ENCODE results near the gene DNAJC12.
"Not testable (repeated sequence)": the region's sequence is repeated elsewhere in the genome, so short reads cannot be mapped to it uniquely, and the experiment has no call there.

The DNAJC12 gene

GRCh38 chr10:67772894-67773511 lies 65.0 kb downstream of the DNAJC12 start:
- TF ChIP-seq POLR2A (IDR thresholded peaks at IDR 0.05; ENCODE audit: low read length), result no peak
- TF ChIP-seq GATA1 (IDR thresholded peaks at IDR 0.05; ENCODE audit: low read depth, low read length), result no peak
- no peak for DNase-seq

- no peak for TF ChIP-seq POLR2A (IDR thresholded peaks at IDR 0.05; ENCODE audit: low read length)
- TF ChIP-seq GATA1 (IDR thresholded peaks at IDR 0.05; ENCODE audit: low read depth, low read length), result no peak
- no peak for DNase-seq
Measured at GRCh38 chr10:67772151-67772550, 65.8 kb downstream of the DNAJC12 start.

GRCh38 chr10:67771200-67771599 lies 66.8 kb downstream of the DNAJC12 start:
- TF ChIP-seq GATA1 (IDR thresholded peaks at IDR 0.05; ENCODE audit: low read depth, low read length) (no peak), POLR2A (IDR thresholded peaks at IDR 0.05; ENCODE audit: low read length) (no peak)
- no peak for DNase-seq

GRCh38 chr10:67770537-67770936 lies 67.5 kb downstream of the DNAJC12 start:
- no peak for DNase-seq
- no peak for TF ChIP-seq POLR2A (IDR thresholded peaks at IDR 0.05; ENCODE audit: low read length)
- TF ChIP-seq GATA1 (IDR thresholded peaks at IDR 0.05; ENCODE audit: low read depth, low read length), result no peak

DNA sequence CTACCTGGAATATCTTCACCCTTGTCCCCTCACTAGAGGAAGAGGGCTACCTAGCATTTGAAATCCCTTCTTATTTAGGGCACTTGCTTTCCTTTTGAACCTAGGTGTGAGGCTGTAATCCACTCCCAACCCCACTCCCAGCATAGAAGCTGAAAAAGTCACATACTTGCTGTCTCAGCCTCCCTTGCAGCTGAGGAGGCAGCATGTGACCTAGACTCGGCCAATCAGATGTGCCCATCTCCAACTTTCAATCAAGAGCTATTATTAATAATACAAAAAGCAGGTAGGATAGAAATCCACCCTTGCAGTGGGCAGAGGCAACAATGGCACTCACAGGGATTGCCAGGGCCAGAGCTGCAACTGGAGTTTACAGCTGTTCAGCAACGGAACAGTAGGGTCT lies 70.7 kb downstream of the DNAJC12 start:
- TF ChIP-seq POLR2A (IDR thresholded peaks at IDR 0.05; ENCODE audit: low read length), result no peak
- no peak for TF ChIP-seq GATA1 (IDR thresholded peaks at IDR 0.05; ENCODE audit: low read depth, low read length)
- DNase-seq, result no peak

GRCh38 chr10:67764012-67764822 lies 73.8 kb downstream of the DNAJC12 start:
- TF ChIP-seq GATA1 (IDR thresholded peaks at IDR 0.05; ENCODE audit: low read depth, low read length) (no peak), POLR2A (IDR thresholded peaks at IDR 0.05; ENCODE audit: low read length) (peak; percentile 55)
- peak; percentile 97 for DNase-seq

GRCh38 chr10:67763499-67764011 lies 74.4 kb downstream of the DNAJC12 start:
- no peak for TF ChIP-seq GATA1 (IDR thresholded peaks at IDR 0.05; ENCODE audit: low read depth, low read length)
- no peak for TF ChIP-seq POLR2A (IDR thresholded peaks at IDR 0.05; ENCODE audit: low read length)
- peak; percentile 85 to 87 for DNase-seq

DNA sequence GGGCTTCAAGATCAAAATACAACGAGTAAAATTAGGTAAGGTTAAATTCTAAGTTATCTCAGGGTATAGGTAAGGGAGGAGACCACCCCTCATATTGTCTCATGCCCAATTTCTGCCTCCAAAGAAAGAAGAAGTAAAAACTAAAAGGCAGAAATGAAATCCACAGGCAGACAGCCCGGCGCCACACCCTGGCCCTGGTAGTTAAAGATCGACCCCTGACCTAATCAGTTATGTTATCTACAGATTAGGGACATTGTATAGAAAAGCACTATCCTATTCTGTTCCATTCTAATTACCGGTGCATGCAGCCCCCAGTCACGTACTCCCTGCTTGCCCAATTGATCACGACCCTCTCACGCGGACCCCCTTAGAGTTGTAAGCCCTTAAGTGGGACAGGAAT lies 75.4 kb downstream of the DNAJC12 start:
- DNase-seq, result not testable (repeated sequence)

DNA sequence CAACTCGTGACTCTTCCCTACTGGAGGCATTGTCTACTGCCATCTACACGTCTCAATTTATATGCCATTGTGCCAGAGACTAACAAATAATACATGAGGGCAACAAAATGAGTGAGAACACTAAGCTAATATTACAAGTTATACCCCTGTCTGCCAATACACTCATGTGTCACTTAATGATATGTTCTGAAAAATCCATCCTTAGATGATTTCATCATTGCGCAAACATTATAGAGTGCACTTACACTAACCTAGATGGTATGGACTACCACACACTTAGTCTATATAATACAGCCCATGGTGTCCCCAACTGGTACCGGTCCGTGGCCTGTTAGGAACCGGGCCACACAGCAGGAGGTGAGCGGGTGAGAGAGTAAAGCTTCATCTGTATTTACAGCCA lies 77.7 kb downstream of the DNAJC12 start:
- TF ChIP-seq POLR2A (IDR thresholded peaks at IDR 0.05; ENCODE audit: low read length) (no peak), GATA1 (IDR thresholded peaks at IDR 0.05; ENCODE audit: low read depth, low read length) (no peak)
- DNase-seq, result no peak
